GM18517 (cell line): ENCODE measurements around the gene MMP20.

Experiments used
- ATAC-seq: cut with Tn5 transposase; IDR thresholded peaks from one replicate; pipeline ENCODE4 v1.9.1; 2021; ENCODE audit warnings: mild to moderate bottlenecking, moderate library complexity; ENCODE audit not compliant: unreplicated experiment

MMP20 gene

DNA sequence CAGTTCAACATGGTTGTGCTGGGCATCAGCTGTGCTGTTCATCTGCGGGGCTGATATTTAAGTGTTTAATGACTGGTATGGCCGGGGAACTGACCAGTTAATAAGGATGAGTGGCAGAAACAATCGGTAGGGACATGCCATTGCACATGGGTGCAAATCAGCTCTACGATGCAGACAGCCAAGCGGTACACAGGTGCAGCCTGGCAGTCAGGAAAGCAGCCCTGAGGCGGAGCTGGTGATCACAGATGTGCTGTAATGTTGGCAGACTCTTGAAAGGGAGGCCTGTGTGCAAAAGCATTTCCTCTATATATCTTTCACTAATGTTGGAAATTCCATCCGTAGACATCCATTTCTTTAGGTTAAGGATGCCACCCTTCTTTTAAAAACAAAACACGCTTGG lies 1.1 kb downstream of the MMP20 start:
- no peak for ATAC-seq

DNA sequence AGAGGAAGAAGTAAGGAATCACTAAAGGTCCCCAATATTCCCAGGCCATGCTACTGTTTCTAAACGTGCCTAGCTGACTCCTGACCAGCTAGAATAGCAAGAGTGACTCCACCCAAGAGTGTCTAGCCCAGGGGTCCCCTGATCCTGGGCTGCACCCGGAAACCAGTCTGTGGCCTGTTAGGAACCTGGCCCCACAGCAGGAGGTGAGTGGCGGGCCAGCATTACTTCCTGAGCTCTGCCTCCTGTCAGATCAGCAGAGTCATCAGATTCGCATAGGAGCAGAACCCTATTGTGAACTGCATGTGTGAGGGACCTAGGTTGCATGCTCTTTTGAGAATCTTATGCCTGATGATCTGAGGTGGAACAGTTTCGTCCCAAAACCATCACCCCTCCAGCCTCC lies 2.0 kb downstream of the MMP20 start:
- no peak for ATAC-seq

DNA sequence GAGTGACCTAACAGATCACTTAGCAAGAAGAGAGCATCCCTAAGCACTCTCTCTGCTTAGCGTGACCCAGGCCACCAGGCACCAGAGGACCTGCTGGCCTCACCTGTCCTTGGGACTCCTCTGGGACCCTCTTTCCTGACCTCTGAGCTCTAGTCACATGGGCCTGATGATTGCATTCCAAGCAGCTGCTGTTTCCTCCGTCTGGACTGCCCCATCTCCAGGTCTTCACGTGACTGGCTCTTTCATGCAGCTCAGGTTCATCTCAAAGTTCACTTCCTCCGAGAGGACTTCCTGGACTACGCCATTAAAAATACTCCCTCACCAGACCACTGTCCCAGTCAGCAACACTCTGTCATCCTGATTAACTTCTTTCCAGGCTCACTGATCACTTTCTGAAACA lies 2.9 kb downstream of the MMP20 start:
- no peak for ATAC-seq

DNA sequence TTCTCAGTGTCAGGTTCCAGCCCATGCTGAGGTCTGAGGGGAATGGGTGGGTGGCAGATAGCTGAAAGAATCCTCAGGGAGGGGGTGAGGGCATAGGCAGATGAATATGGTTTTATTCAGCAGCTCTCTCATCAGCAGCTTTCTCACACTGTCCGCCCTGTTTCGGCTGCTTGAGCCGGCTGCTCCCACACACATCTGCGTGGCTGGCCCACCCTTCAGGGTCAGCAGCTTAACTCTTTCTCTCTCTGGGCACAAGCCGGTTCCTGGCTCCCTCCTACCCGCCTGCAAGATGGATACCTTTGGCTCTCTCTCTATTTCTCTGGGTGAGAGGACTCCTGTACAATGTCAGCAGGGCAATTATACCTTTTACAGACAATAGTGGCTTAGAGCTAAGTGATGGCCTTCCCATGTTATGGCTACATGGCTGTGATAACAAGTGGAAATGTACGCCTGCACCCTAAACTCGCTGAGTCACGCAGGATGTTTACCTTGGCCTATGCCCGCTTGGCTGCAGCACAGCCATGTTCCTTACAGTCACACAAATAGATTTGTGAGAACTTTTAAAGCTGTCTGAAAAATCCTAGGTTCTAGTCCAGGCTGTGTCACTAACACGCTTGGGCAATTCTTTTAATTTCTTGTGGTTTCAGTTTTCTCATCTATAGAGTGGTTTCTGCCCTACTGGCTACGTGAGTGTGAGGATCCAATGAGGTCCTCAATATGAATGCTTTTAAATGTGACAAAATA lies 4.1 kb downstream of the MMP20 start:
- no peak for ATAC-seq

DNA sequence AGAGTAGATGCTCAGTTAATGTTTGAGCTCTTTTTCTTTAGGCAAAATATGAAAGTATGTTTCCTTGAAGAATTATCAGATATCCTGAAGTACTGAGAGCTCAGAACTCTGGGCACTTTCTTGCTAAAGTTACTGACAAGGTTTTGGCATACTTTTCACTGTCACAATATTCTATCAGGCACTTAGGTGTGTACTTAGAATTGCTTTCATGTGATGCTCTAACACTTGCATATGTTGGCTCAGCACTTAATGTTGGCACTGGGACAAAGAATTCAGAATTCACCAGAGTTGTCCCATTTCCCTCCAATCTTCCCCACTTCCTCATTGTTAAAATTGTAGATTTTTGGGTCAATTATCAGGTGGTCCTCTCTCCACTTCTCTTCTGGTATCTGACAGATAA lies 5.0 kb downstream of the MMP20 start:
- ATAC-seq = no peak

DNA sequence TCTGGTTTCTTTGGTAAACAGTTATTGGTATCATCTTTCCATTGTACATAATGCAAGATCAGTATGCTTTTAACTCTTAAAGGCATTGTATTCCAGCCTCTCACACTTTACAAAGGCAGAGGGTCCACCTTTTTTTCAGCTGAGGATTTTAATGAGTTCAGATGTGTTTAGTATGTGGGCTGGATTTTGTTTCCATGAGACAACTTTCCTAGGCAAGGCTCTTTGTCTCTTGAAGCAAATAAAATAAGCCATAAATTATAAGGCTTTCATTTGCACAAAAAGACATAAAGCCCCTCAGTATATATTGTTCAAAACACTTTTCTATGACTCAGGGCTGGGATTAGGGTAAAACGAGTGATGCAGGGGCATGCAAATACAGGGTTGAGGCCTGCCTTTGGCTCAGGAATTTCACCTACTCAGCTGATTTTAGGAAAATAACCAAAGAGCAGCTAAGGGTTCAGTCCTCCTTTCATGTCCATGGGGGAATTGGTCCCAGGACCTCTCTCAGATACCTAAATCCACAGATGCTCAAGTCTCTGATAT lies 7.6 kb downstream of the MMP20 start:
- no peak for ATAC-seq

DNA sequence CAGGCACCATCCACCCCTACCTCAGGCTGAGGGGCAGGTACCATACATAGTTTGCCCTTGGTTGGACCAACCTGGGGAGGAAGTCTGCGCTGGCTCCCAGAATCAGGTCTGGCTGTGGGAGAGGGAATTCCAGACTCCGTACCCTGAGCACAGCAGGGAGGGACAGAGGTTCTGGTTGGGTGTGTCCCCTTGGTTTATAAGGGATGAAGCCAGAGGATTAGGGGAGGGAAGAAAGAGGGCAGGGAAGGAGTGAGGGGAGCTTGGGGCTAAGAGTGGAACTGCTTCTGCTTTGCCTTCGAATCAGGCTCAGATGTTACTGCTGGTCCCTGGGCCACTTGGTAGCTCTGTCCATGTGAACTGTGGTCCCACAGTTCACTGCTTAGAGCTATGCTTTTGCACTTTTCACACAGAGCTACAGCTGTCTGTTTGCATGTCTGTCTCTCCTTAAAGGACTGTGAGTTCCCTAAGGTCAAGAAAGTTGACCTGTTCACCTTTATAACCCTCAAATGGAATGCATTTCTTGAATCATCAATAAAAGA lies 9.2 kb downstream of the MMP20 start:
- no peak for ATAC-seq

DNA sequence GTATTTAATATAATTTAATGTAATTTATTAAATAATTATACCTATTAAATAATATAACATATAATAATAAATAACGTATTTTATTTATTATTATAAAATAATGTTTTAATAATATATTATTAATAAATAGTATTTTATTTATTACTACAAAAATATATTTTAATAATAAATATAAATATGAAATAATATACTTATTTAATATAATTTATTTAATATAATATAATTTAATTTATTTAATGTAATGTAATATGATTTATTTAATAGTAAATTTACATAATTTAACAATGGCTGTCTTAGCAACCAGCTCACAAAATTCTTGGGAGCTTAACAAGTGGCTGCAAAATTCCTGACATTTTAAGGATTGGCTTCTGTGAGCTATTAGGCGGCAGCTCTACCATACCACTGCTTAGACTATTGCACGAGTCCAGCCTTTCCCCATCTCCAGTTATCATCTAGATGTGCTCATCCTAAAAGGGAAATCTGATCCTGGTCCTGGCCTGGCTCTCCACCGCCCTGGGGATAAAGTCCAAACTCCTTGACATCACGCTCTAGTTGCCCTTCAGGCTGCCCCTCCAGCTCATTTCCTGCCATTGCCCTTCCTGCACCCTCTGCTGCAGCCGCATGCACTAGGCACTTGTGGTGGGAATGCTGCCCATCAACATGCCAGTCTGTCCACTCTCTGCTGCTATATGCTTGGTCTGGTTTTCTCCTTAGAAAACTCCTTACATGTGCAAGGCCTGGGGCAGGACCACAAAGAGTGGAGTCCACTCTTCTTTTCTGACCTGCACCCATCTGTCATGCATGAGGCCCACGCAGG lies 9.8 kb downstream of the MMP20 start:
- no peak for ATAC-seq

DNA sequence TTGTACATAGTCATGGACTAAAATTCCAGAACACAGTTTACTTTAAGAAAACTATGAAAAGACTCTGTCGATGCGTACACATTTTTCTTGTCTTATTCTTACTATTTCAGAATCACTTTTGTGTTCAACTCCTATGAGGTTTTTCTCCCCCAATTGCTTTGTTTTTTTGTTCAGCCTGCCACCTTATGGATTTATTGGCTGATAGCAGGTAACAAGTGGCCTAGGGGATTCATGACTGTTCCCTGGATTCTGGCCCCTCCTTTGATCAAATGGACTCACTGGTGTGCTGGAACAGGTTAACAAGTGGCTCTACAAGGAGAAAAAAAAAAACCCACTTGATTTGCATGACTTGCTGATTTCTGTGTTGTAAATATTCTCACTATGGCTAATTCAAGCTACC lies 10.6 kb downstream of the MMP20 start:
- no peak for ATAC-seq

DNA sequence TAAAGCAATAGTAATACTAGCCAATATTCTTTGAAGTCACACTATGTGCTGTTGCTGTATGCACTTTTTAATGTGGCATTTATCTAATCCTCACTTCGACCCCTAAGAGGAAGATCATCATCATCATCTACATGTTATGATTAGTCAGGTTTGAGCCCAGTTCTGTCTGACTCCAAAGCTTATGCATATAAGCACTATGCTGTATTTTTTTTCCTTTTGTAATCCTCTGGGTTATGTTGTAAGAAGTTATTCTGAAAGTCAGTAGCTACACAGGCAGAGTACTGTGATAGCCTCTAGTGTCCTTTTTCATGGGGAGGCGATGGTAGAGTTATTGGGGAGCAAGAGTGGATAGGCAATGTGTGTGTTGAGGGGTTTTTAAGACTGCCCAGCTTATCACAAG lies 11.1 kb downstream of the MMP20 start:
- ATAC-seq = no peak

DNA sequence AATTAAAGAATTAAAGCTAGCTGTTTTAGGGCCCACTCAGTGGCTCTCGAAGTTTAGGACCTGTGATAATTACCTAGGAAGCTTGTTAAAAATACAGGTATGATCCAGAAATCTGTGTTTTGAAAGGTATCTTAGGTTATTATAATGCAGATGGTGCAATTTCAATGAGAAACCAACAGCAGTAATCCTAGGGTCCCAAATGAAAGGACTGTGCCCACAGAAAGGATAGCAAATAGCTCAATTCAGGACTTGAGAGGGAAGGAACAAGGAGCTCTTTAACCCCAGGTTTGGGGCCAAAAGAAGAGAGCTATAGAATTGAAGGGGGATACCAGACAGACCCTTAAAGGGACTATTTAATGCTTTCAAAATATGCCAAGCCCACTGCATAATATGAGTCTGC lies 11.7 kb downstream of the MMP20 start:
- no peak for ATAC-seq

DNA sequence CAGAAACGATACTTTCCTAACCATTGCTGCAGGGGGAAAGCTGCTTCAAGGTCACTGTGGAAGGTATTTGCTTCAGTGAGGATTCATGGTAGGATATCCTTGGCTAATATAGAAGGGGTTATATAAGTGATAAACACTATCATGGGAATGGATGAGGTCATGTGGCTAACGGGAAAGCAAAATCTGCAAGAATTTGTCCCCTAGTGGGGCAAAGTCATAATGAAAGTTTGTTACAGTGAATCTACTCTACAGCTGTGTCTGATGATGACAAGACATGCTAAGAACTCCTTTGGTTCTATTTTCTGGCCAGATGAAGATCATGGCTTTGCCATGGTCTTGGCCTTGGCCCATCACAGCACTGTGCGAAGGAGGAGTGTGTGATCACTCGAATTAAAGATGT lies 13.8 kb downstream of the MMP20 start:
- ATAC-seq = peak; percentile 56

DNA sequence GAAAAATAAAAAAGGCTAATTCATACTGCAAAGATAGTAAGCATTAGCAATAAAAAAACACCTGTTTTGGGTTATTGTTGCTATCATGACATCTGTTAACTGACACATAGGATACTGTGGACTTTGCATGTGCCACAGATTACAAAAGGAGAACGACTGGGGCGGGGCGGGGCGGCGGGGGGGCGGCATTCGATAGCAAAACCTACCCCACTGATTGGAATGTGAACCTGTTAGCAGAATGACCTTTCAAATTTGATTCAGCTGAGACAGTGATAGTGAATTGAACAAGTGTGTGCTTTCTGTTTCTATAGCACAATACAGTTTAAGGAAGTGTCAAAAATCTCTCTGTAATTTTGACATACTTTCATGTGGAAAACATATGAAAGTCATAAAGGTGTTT lies 14.9 kb downstream of the MMP20 start:
- ATAC-seq = peak; percentile 41

DNA sequence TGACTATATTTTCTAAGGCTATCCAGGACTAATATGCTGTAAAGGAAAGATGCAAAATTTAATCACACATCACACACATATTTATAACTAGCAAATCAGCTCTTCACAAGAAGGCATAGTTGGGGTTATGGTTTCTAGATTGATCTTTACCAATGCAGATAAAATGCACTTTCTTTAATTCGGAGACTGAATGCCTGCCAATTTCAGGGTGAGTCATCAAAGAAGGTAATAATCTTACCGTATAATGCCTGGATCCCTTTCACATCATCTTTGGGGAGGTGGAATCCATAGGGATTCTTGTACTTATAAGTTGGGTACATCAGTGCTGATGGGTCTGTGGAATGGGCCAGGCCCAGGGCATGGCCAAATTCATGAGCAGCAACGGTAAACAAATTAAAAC lies 16.4 kb downstream of the MMP20 start:
- ATAC-seq = no peak

DNA sequence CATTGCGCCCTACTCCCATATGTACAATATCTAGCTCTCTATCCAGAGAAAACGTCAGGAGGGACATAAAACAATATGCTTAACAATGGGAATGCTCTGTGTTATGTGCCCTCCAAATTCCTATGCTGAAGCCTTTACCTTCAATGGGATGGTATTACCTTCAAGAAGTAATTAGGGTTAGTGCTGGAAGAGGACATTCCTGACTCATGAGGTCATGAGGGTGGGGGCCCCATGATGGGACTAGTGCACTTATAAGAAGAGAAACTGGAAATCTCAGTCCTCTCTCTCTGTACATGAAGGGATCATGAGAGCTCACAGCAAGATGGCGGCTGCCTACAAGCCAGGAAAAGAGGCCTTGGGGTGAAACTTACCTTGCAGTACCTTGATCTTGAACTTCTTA lies 20.3 kb downstream of the MMP20 start:
- ATAC-seq = no peak

DNA sequence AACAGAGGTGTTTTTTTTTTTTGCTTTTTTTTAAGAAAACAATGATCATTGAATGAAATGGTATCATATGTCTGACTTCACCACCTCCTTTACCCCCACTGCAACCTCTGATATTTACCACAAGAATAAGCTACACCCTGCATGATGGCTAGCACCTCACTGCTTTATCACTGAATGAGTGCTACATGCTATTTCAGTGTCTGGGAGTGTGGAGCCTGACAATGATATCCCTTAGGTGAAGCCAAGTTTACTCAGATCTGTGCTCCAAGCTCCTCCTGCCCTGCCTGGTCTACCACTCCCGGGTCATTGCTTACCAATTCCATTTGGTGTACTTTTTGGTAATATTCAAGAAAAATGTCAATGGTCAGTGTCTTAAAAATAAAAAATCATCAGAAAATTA lies 21.1 kb downstream of the MMP20 start:
- ATAC-seq = no peak

DNA sequence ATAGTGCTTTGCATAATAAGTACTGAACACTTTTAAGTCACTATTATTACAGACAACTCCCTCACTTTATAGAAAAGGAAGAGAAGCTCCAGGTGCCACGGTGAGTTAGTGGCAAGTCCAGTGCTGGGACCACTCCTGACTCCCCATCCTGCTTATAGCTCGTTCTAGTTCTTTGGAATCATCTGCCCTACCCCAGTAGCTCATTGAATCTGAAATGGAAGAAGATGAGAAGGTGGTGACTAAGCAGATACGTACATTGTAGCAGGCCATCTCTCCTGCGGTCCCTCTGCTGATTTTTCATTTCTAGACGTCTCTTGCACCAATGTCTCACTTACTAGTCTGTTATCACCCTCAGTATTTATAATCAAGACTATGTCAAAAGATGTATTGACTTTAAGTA lies 21.6 kb downstream of the MMP20 start:
- ATAC-seq = no peak

DNA sequence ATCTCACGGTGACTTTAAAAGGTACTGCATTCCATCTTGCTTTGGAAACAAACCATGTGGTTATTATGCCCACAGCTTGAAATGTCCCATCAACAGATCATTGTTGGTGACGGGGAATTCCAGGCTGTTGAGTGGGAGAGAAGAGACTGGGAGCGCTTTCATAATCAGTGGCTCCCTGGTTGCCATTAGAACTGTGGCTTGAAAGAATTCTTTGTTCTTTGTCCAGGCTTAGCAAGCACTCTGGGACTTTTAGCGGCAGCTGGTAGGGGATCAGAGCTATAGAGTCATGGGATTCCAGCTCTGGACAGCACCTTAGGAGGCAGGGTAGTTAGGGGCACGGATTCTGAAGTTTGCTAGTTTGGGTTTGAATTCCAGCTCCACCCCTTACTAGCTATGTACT lies 22.0 kb downstream of the MMP20 start:
- no peak for ATAC-seq

DNA sequence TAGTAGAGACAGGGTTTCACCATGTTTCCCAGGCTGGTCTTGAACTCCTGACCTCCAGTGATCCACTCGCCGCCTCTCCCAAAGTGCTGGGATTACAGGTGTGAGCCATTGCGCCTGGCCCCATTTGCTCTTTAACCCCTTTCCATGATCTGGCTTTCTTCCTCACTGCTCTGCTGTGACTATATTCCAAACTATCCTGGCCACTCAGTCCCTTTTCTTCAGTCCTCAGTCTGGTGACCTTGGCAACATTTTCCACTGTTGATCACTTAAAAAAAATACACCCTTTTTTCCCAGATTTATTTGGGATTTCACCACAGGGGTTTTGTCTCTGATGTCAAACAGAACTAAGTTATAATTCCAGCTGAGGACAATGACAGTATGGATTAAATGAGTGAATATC lies 24.5 kb downstream of the MMP20 start:
- ATAC-seq = no peak

DNA sequence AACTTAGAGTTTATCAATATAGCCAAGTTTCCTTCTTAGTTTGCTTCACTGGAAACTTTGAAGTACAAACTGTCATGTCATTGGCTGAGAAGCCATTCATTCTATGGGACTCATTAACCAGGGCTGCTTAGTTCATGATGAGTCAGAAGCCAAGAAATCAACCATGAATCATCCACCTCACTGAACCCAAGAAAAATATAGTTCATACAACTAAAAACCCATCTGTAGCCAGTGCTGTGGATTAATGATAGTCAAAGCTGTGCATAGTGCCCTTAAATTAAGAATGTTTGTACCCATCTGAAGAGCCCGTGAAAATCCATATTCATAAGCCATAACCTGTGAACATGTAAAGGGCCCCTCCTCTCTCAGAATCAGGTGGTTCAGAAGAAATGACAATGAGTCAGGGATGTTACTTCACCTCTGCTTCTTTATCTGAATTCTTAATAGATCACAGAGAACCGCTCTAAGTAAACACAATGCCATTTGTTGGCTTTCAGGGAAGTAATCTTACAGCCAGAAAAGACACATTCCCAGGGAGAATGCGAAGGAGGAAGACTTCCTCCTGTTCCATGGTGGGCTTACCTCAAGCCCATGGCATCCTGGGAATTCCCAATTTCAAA lies 25.4 kb downstream of the MMP20 start:
- ATAC-seq = peak; percentile 96

DNA sequence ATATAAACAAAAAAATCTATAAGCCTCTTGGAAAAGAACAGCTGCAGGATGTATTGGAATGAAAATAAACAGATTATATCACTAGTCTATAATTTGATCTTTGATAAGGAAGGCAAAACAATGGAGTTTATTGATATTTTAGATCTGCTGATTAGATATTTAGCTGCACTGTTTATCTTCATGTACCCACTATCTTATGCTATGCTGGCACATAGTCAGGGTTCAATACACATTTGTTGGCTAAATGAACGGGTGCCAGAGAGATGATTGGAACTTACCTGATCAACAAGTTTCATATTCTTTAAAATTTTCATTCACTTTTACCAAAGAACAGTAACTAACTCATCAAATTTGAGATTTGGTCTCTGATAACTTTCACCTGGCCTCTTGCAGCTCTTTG lies 26.9 kb downstream of the MMP20 start:
- ATAC-seq = no peak

DNA sequence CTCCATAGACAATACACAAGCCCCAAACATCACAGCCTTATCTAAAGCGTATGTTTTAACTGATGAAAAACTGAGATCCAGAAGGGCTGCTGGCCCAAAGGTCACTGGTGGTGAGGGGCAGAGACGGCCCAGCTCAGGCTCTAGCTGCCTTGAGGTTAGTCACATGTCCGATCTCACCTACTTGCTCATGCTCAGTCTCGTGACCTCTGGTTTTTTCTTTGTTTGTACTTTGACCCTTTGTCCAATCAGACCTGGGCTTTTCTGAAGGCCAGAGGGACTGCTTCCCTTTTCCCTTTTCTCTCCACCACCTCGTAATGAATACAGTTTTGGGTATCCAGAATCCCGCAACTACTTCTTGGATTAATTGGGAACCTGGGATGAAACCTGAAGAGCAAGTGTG lies 28.6 kb downstream of the MMP20 start:
- ATAC-seq = no peak
